Upper lobe of left lung (tissue), 4 donors: ENCODE results near the gene NINJ2.

ENCODE experiments used
- CTCF ChIP-seq, 6 experiments: fragments of 450-650 bp in 4 of 6; fragments of 200-600 bp in 2 of 6; sonication (generic) in 2 of 6; IDR thresholded peaks; one replicate each; pipeline ENCODE4 v1.5.1; 2016 to 2019; ENCODE audit warnings: antibody characterized with exemption in 6 of 6
- POLR2A ChIP-seq, 4 donors: fragments of 450-650 bp; IDR thresholded peaks; one replicate each; pipeline ENCODE4 v1.5.1; 2016 to 2017; ENCODE audit warnings: antibody characterized with exemption in 4 of 4, mild to moderate bottlenecking in 2 of 4
- POLR2AphosphoS5 ChIP-seq, 2 donors: sonication (generic); formaldehyde crosslinking; IDR thresholded peaks; one replicate each; pipeline ENCODE4 v1.5.1; 2017; ENCODE audit warnings: antibody characterized with exemption in 2 of 2

DNA sequence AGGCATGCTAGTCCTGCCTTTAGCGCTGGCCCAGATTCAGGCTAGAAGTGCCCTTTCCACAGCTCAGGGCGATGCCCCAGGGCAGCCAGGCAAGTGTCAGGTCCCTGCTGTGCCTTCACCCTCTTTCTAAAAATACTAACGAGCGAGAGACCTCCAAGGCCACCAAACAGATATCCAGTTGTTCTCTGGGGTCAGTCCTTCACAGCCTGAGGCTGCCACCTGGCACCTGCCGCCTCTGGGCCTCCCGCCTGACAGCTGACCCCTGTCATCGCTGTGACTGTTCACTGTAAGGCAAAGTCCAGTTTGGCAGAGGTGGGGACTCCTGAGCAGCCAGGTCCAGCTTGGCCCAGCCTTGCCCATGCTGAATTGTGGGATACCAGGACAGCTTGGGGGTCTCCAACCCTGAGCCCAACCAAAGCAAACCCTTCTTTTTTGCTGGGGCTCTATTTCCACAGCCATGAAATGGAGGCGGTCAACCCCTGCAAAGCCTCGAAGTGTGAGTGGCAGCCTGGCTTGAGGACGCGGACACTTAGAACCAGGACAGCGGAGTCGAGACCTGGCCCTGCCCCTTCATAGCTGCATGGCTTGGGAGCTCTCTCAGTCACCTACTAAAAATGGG is 79.9 kb downstream of the NINJ2 start:
- no peak for TF ChIP-seq CTCF (IDR thresholded peaks at IDR 0.05)
- no peak for TF ChIP-seq POLR2A (IDR thresholded peaks at IDR 0.05)
- no peak for TF ChIP-seq POLR2AphosphoS5 (IDR thresholded peaks at IDR 0.05)
